GM13976 (cell line): Measurements from ENCODE around the gene DNASE2.

Experiments used
- DNase-seq: peaks from one replicate; pipeline ENCODE4 v3.0.0; 2012; ENCODE audit warnings: low spot score
- in situ Hi-C: fragments of 300-500 bp; cut with MboI; formaldehyde crosslinking; loops from one replicate; pipeline ENCODE4 v1.12.0; 2022; ENCODE audit warnings: low sequenced_read_pairs, mixed read lengths, inconsistent platforms; ENCODE audit not compliant: unreplicated experiment
- TF ChIP-seq, protein P1 (sequence below): IDR thresholded peaks from 2 replicates; pipeline ENCODE4 v1.5.1; 2012; ENCODE audit warnings: borderline replicate concordance, mild to moderate bottlenecking; ENCODE audit not compliant: insufficient read depth; ENCODE audit errors: extremely low read depth, missing control alignments, control extremely low read depth

Gene DNASE2

DNA sequence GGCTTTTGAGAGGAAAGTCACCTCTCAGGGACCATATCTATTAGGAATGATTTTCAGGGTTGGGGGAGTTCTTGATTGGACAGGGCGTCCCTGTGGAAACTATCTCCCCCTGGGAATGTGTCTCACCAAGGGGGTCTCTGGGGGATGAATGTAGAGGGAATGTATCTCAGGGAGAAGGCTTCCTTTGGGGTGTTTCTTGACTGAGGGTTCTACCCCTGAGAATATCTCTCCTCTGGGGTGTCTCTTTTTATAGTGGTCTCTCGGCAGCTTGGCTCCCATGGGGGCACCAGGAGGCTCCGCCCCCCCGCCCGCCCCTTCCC, 47.9 kb downstream of the DNASE2 start:
- in situ Hi-C loops: no loop called here
- TF ChIP-seq, protein P1, sequence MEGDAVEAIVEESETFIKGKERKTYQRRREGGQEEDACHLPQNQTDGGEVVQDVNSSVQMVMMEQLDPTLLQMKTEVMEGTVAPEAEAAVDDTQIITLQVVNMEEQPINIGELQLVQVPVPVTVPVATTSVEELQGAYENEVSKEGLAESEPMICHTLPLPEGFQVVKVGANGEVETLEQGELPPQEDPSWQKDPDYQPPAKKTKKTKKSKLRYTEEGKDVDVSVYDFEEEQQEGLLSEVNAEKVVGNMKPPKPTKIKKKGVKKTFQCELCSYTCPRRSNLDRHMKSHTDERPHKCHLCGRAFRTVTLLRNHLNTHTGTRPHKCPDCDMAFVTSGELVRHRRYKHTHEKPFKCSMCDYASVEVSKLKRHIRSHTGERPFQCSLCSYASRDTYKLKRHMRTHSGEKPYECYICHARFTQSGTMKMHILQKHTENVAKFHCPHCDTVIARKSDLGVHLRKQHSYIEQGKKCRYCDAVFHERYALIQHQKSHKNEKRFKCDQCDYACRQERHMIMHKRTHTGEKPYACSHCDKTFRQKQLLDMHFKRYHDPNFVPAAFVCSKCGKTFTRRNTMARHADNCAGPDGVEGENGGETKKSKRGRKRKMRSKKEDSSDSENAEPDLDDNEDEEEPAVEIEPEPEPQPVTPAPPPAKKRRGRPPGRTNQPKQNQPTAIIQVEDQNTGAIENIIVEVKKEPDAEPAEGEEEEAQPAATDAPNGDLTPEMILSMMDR: no peak
- no peak for DNase-seq

DNA sequence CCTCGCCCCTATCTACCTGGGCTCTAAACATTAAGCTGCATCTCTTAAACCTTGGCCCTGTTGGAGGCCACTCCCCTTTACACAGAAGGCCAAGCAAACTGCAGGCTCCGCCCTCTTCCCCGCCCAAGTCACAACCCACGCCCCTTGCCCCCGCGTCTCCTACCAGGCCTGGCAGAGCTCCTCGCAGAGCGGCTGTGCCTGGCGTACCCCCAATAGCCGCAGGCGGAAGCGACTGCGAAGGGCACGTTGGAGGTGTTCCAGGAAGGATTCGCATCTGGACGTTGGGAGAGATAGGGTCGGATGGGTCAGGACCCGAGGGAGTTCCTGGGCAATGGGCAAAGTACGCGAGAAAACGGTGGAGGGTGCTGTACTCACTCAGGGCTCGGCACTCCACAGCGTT, 52.8 kb downstream of the DNASE2 start:
- TF ChIP-seq, protein P1: no peak
- DNase-seq: peak; percentile 65
- in situ Hi-C loops: no loop called here

DNA sequence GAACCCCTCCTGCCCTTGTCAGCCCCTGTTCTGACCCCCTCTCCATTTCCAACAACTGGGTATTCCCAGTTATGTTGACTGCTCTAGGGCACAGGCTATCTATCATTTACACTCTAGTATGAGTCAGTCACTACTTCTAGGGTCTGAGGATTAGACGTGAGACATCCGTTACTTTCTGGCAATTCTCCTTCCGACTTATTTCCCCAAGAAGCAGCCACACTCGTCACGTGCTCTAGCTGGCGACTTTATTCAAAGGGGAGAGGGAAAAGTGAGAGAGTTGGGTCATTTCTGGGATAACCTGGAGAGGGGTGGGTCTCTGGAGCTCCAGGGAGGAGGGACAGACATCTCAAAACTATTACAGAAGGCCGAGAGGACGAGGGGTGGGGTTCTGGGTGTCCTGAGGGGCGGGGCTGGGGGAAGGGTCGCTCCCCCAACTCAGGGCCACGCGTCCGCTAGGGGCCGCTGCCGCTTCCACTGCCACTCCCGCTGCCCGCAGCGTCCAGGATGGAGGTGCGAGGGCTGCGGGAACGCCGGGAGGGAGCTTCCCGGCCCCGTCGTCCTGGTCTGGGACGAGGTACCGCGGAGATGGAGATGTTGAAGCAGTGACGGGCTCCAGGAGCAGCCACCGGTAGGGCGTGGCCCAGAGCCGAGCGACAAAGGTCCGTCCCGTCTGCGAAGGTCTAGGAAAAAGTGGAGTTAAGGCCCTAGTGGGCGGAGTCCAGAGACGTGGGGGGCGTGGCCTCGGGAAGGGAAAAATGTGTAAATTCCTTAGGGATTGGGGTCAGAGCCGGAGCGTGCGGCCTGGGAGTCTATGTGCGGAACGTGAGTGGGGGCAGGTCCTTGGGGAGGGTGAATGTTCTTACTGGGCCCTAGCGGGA, 55.8 kb downstream of the DNASE2 start:
- in situ Hi-C loops: no loop called here
- DNase-seq: peak; percentile 62
- TF ChIP-seq, protein P1: peak; percentile 29
